ENCODE data around the gene TOGARAM2. TPM values are rescaled to one million over a fixed set of nuclear protein-coding genes. Genes with fewer than 3 reads are reported as not detected.
"Not testable (repeated sequence)": the region's sequence is repeated elsewhere in the genome, so short reads cannot be mapped to it uniquely, and the experiment has no call there.

The TOGARAM2 gene
- total and polyA plus RNA-seq, 2 of the 8 experiments (the other 6 are each of a cell fraction or from before 2014, with no cell fraction given) = 0.42 to 1.4 TPM

GRCh38 chr2:28977176-28977875, 3.8 kb upstream of the TOGARAM2 start (continued):
- TF ChIP-seq JUND (IDR thresholded peaks at IDR 0.05; ENCODE audit: low read length) (no peak), CBX8 (IDR thresholded peaks at IDR 0.05; ENCODE audit: borderline replicate concordance, low read depth, low read length) (no peak), POLR2A (IDR thresholded peaks at IDR 0.05; ENCODE audit: control extremely low read depth in 1 of 2, low read depth in 2 of 2, low read length in 2 of 2) (no peak)

- H3K36me3 ChIP-seq (ENCODE audit: control insufficient read depth in 2 of 4, insufficient read depth in 4 of 4, low read length in 3 of 4); H2BK15ac ChIP-seq (ENCODE audit: low read length); H2BK12ac ChIP-seq (ENCODE audit: low read depth, low read length); H3K9ac ChIP-seq (replicated peaks in 1 of 4; ENCODE audit: extremely low read depth in 1 of 4, low read depth in 3 of 4, low read length in 3 of 4); H3K4me2 ChIP-seq (ENCODE audit: insufficient read depth in 1 of 2, low read depth in 2 of 2, low read length in 2 of 2); H3K56ac ChIP-seq (replicated peaks; ENCODE audit: insufficient read length, low read depth, low read length); H3K4me3 ChIP-seq (ENCODE audit: extremely low read depth in 1 of 4, insufficient read depth in 2 of 4, low read depth in 3 of 4, low read length in 4 of 4); H4K5ac ChIP-seq (ENCODE audit: insufficient read length, low read depth, low read length); H2AK5ac ChIP-seq (ENCODE audit: low read depth, low read length); H2BK20ac ChIP-seq (ENCODE audit: low read length); H4K91ac ChIP-seq (replicated peaks; ENCODE audit: insufficient read length, low read length); H3K79me2 ChIP-seq (ENCODE audit: control insufficient read depth in 1 of 2, insufficient read depth in 2 of 2, low read length in 2 of 2); POLR2A ChIA-PET (ENCODE audit: partially characterized antibody); H2BK120ac ChIP-seq (replicated peaks; ENCODE audit: low read depth, low read length); H3K27ac ChIP-seq (ENCODE audit: low read depth, low read length); H3K79me1 ChIP-seq (ENCODE audit: low read depth, low read length); H2AFZ ChIP-seq (ENCODE audit: low read length); H3K18ac ChIP-seq (ENCODE audit: extremely low read depth, low read length); H4K20me1 ChIP-seq (replicated peaks in 1 of 2; ENCODE audit: control insufficient read depth in 1 of 2, insufficient read depth in 2 of 2, low read length in 2 of 2); FAIRE-seq; H3K23me2 ChIP-seq (ENCODE audit: low read depth, low read length); H3K23ac ChIP-seq (ENCODE audit: insufficient read length); H3K27me3 ChIP-seq (replicated peaks in 1 of 4; ENCODE audit: control insufficient read depth in 3 of 4, extremely low read depth in 1 of 4, insufficient read depth in 3 of 4, low read length in 3 of 4); H3K9me3 ChIP-seq (ENCODE audit: insufficient read depth in 2 of 2, low read depth in 1 of 2, low read length in 1 of 2); DNase-seq (ENCODE audit: low read depth in 1 of 2, low spot score in 2 of 2); H4K8ac ChIP-seq (ENCODE audit: extremely low read depth, insufficient read depth, low read length); H3K4me1 ChIP-seq (replicated peaks in 1 of 4; ENCODE audit: control insufficient read depth in 3 of 4, insufficient read depth in 4 of 4, low read length in 3 of 4); H3K4ac ChIP-seq (replicated peaks; ENCODE audit: insufficient read length, low read depth, low read length); H2BK5ac ChIP-seq (ENCODE audit: low read depth, low read length); H3K14ac ChIP-seq (ENCODE audit: insufficient read length): not testable (repeated sequence)
- CTCF ChIA-PET (ENCODE audit: partially characterized antibody) = interaction anchor here (0.8 to 2.0 kb wide), 7 partner anchors 9 to 227 kb away, joined by 3 to 7 read pairs (median 3); no protein-coding TSS in a partner anchor
- WGBS, 2 experiments (ENCODE audit: extremely low coverage in 1 of 2, insufficient coverage in 1 of 2, insufficient read length in 1 of 2, insufficient replicate concordance in 2 of 2, low coverage in 1 of 2, low lambda C conversion rate in 2 of 2, missing lambda C conversion rate in 1 of 2) = 93% methylated on average over 8 of the region's 8 CpGs; no CpG with 5 or more reads in 1 of the 2 experiments
Measured at GRCh38 chr2:28978001-28978400, 3.1 kb upstream of the TOGARAM2 start.

Measured in H1 (cell line).